ENCODE results near the gene ST6GALNAC6. TPM values are rescaled to one million over a fixed set of nuclear protein-coding genes. Genes with fewer than 3 reads are reported as not detected.

ST6GALNAC6 gene
- total and polyA plus RNA-seq, 2 of the 8 experiments (the other 6 are each of a cell fraction or from before 2014, with no cell fraction given) = 43.7 to 64.4 TPM

GRCh38 chr9:127878652-127879390 lies 20.6 kb downstream of the ST6GALNAC6 start:
- Histone ChIP-seq H3K56ac (replicated peaks; ENCODE audit: insufficient read length, low read depth, low read length) (no peak overlapping the region), H3K4me1 (replicated peaks in 1 of 4; ENCODE audit: control insufficient read depth in 3 of 4, insufficient read depth in 4 of 4, low read length in 3 of 4) (peaks cover 0 to 10% (median 7%) of the 10 kb centered on the region in 4 experiments; a peak in 6 of 7 replicates)
- no peak for TF ChIP-seq HDAC2 (IDR thresholded peaks at IDR 0.05; ENCODE audit: borderline replicate concordance in 1 of 2, low read depth in 2 of 2, low read length in 2 of 2)
- no peak for TF ChIP-seq FOSL1 (IDR thresholded peaks at IDR 0.05; ENCODE audit: insufficient read depth, low read depth, low read length)
- TF ChIP-seq BACH1 (IDR thresholded peaks at IDR 0.05; ENCODE audit: low read length) = no peak
- TF ChIP-seq SIRT6 (IDR thresholded peaks at IDR 0.05; ENCODE audit: low read length) = no peak
- TF ChIP-seq YY1 (IDR thresholded peaks at IDR 0.05; ENCODE audit: low read depth, low read length) = no peak
- no peak for TF ChIP-seq CBX8 (IDR thresholded peaks at IDR 0.05; ENCODE audit: borderline replicate concordance, low read depth, low read length)
- no peak for TF ChIP-seq ZNF274 (IDR thresholded peaks at IDR 0.05; ENCODE audit: borderline replicate concordance, extremely low read depth, low read length)
- TF ChIP-seq POU5F1 (IDR thresholded peaks at IDR 0.05; ENCODE audit: low read depth, low read length) = no peak
- no peak for TF ChIP-seq SAP30 (IDR thresholded peaks at IDR 0.05; ENCODE audit: insufficient read depth, insufficient replicate concordance, low read length)
- no peak for TF ChIP-seq RAD21 (IDR thresholded peaks at IDR 0.05 in 1 of 2, conservative IDR thresholded peaks at IDR 0.05 in 1 of 2; ENCODE audit: low read depth in 2 of 2, low read length in 2 of 2)
- no peak for TF ChIP-seq SP2 (IDR thresholded peaks at IDR 0.05; ENCODE audit: low read length)
- TF ChIP-seq PHF8 (conservative IDR thresholded peaks at IDR 0.05; ENCODE audit: low read depth, low read length) = no peak

More at GRCh38 chr9:127878652-127879390, 20.6 kb downstream of the ST6GALNAC6 start:
- FAIRE-seq (no peak), DNase-seq (ENCODE audit: low read depth in 1 of 2, low spot score in 2 of 2) (no peak)
- ChIA-PET CTCF (ENCODE audit: partially characterized antibody) (interaction anchor here (0.6 to 2.2 kb wide), 7 partner anchors 10 to 87 kb away, joined by 3 to 18 read pairs (median 3); no protein-coding TSS in a partner anchor), POLR2A (ENCODE audit: partially characterized antibody) (interaction anchor here (0.8 to 8.6 kb wide), 9 partner anchors 11 to 86 kb away, joined by 3 to 91 read pairs (median 4); partner anchors contain the start of gene ST6GALNAC6)
- Histone ChIP-seq H3K4me3 (ENCODE audit: extremely low read depth in 1 of 4, insufficient read depth in 2 of 4, low read depth in 3 of 4, low read length in 4 of 4) (no peak overlapping the region), H3K14ac (ENCODE audit: insufficient read length) (no peak overlapping the region), H2BK15ac (ENCODE audit: low read length) (no peak overlapping the region), H3K27ac (ENCODE audit: low read depth, low read length) (no peak overlapping the region), H3K79me1 (ENCODE audit: low read depth, low read length) (no peaks in the 10 kb centered on the region), H2BK5ac (ENCODE audit: low read depth, low read length) (no peak overlapping the region), H3K79me2 (ENCODE audit: control insufficient read depth in 1 of 2, insufficient read depth in 2 of 2, low read length in 2 of 2) (no peaks in the 10 kb centered on the region), H3K9me3 (ENCODE audit: insufficient read depth in 2 of 2, low read depth in 1 of 2, low read length in 1 of 2) (no peaks in the 10 kb centered on the region), H4K8ac (ENCODE audit: extremely low read depth, insufficient read depth, low read length) (no peak overlapping the region), H2BK20ac (ENCODE audit: low read length) (no peak overlapping the region), H3K9ac (replicated peaks in 1 of 4; ENCODE audit: extremely low read depth in 1 of 4, low read depth in 3 of 4, low read length in 3 of 4) (no peak overlapping the region), H4K5ac (ENCODE audit: insufficient read length, low read depth, low read length) (no peak overlapping the region), H2AFZ (ENCODE audit: low read length) (no peak overlapping the region), H2BK120ac (replicated peaks; ENCODE audit: low read depth, low read length) (no peak overlapping the region), H3K27me3 (replicated peaks in 1 of 4; ENCODE audit: control insufficient read depth in 3 of 4, extremely low read depth in 1 of 4, insufficient read depth in 3 of 4, low read length in 3 of 4) (no peaks in the 10 kb centered on the region), H2AK5ac (ENCODE audit: low read depth, low read length) (no peak overlapping the region), H3K4ac (replicated peaks; ENCODE audit: insufficient read length, low read depth, low read length) (no peak overlapping the region), H4K91ac (replicated peaks; ENCODE audit: insufficient read length, low read length) (no peak overlapping the region), H4K20me1 (replicated peaks in 1 of 2; ENCODE audit: control insufficient read depth in 1 of 2, insufficient read depth in 2 of 2, low read length in 2 of 2) (peaks cover 0 to 1% of the 10 kb centered on the region in 2 experiments), H2BK12ac (ENCODE audit: low read depth, low read length) (no peak overlapping the region), H3K36me3 (ENCODE audit: control insufficient read depth in 2 of 4, insufficient read depth in 4 of 4, low read length in 3 of 4) (no peaks in the 10 kb centered on the region), H3K4me2 (ENCODE audit: insufficient read depth in 1 of 2, low read depth in 2 of 2, low read length in 2 of 2) (peak overlapping the region in 1 of 2 experiments; percentile 72; a peak in 1 of 4 replicates), H3K23me2 (ENCODE audit: low read depth, low read length) (peaks cover 7% of the 10 kb centered on the region; the same call in 1 of the 2 replicates), H3K18ac (ENCODE audit: extremely low read depth, low read length) (no peak overlapping the region), H3K23ac (ENCODE audit: insufficient read length) (no peak overlapping the region)
- 93% methylated on average over 8 of the region's 8 CpGs; no CpG with 5 or more reads in 1 of the 2 experiments for WGBS, 2 experiments (ENCODE audit: extremely low coverage in 1 of 2, insufficient coverage in 1 of 2, insufficient read length in 1 of 2, insufficient replicate concordance in 2 of 2, low coverage in 1 of 2, low lambda C conversion rate in 2 of 2, missing lambda C conversion rate in 1 of 2)
